Transverse colon (tissue), 4 donors: ENCODE measurements around the gene LGALS7. TPM values are rescaled to one million over a fixed set of nuclear protein-coding genes. Genes with fewer than 3 reads are reported as not detected.

Experiments used
- DNase-seq: peaks from one replicate; pipeline ENCODE4 v3.0.0-alpha.2; 2019
- H3K27ac ChIP-seq, 4 donors: fragments of 200-600 bp; sonication (generic); 2 replicates each; pipeline ENCODE4 v1.5.1; 2016 to 2018; ENCODE audit warnings: inconsistent platforms in 4 of 4
- H3K27me3 ChIP-seq: fragments of 200-600 bp; sonication (generic); 2 replicates; pipeline ENCODE4 v1.5.1; 2017; ENCODE audit warnings: inconsistent platforms
- H3K36me3 ChIP-seq, 4 donors: fragments of 200-600 bp; sonication (generic); 2 replicates each; pipeline ENCODE4 v1.5.1; 2017 to 2019; ENCODE audit warnings: inconsistent platforms in 4 of 4
- H3K4me1 ChIP-seq, 4 donors: fragments of 200-600 bp; sonication (generic); 2 replicates each; pipeline ENCODE4 v1.5.1; 2017 to 2020; ENCODE audit warnings: inconsistent platforms in 4 of 4
- H3K4me3 ChIP-seq, 4 donors: fragments of 200-600 bp; sonication (generic); 1 replicate in 1 of 4; 2 replicates in 3 of 4; pipeline versions ENCODE4 v1.5.1 to v1.6.1; 2017 to 2019; ENCODE audit warnings: inconsistent platforms in 4 of 4
- H3K9me3 ChIP-seq, 2 donors: fragments of 200-600 bp; sonication (generic); 2 replicates each; pipeline ENCODE4 v1.5.1; 2017 to 2019; ENCODE audit warnings: inconsistent platforms in 2 of 2
- CTCF ChIP-seq, 5 experiments: fragments of 200-600 bp in 3 of 5; fragments of 450-650 bp in 2 of 5; sonication (generic) in 3 of 5; IDR thresholded peaks; 1 replicate in 2 of 5; 2 replicates in 3 of 5; pipeline ENCODE4 v1.5.1; 2016 to 2017; ENCODE audit warnings: antibody characterized with exemption in 5 of 5, inconsistent platforms in 3 of 5, mild to moderate bottlenecking in 2 of 5, moderate library complexity in 1 of 5
- EP300 ChIP-seq: sonication (generic); formaldehyde crosslinking; IDR thresholded peaks from one replicate; pipeline ENCODE4 v1.6.1; 2017; ENCODE audit warnings: antibody characterized with exemption, low read depth
- POLR2A ChIP-seq: fragments of 450-650 bp; IDR thresholded peaks from one replicate; pipeline ENCODE4 v1.6.1; 2016; ENCODE audit warnings: antibody characterized with exemption, mild to moderate bottlenecking, moderate library complexity
- POLR2AphosphoS5 ChIP-seq, 3 donors: sonication (generic); formaldehyde crosslinking; IDR thresholded peaks; one replicate each; pipeline ENCODE4 v1.6.1; 2016; ENCODE audit warnings: antibody characterized with exemption in 3 of 3
- WGBS, 2 donors: methylation state at CpG; one replicate each; pipeline ENCODE4 v1.1.5; 2018; ENCODE audit warnings: low coverage in 1 of 2; 5-methylcytosine and 5-hydroxymethylcytosine counted together
- in situ Hi-C, 4 donors: fragments of 200-750 bp; cut with MboI; loops; one replicate each; pipeline versions ENCODE4 v1.15.0 to v1.15.1; 2017; ENCODE audit warnings: low sequenced_read_pairs in 3 of 4, low pct_ligation_motif_present in 1 of 4, low pct_unique_long_range_greater_than_20kb in 1 of 4
- intact Hi-C: fragments of 100-400 bp; cut with DNase I; formaldehyde crosslinking; loops from one replicate; pipeline ENCODE4 v1.15.1; 2023; ENCODE audit warnings: low total_unique reads
- total RNA-seq, 4 donors: library from RNA; depleted of rRNA; stranded (reverse); fragments of >200 nt; gene quantifications; one replicate each; pipeline ENCODE4 v1.1.0, GENCODE V29; 2016

Gene LGALS7
- total RNA-seq, 4 donors from 2014 or later, result not detected

- Histone ChIP-seq H3K36me3 (no peaks in the 10 kb centered on the region), H3K9me3 (no peaks in the 10 kb centered on the region), H3K4me1 (peaks cover 4 to 63% (median 47%) of the 10 kb centered on the region in 4 donors), H3K27me3 (no peaks in the 10 kb centered on the region), H3K4me3 (no peak overlapping the region), H3K27ac (peak overlapping the region; percentile 82 to 89 (median 85))
- in situ Hi-C loops (no loop called here), intact Hi-C loops (no loop called here)
- TF ChIP-seq CTCF (IDR thresholded peaks at IDR 0.05), result no peak
- no peak for TF ChIP-seq POLR2A
- no peak for TF ChIP-seq EP300
- WGBS, 2 donors, result 32% methylated on average over 4 of the region's 4 CpGs; no CpG with 5 or more reads in 1 of the 2 donors
- DNase-seq, result no peak
These were observed 39.2 kb downstream of the LGALS7 start for GRCh38 chr19:38734176-38734425.

- peak overlapping the region; percentile 82 to 89 (median 85) for H3K27ac ChIP-seq
- H3K36me3 ChIP-seq, result no peaks in the 10 kb centered on the region
- no peak overlapping the region for H3K4me3 ChIP-seq
- WGBS, 2 donors, result 66% methylated on average over 6 of the region's 6 CpGs; no CpG with 5 or more reads in 1 of the 2 donors
- no peaks in the 10 kb centered on the region for H3K27me3 ChIP-seq
- H3K4me1 ChIP-seq, result peaks cover 4 to 64% (median 48%) of the 10 kb centered on the region in 4 donors
- in situ Hi-C loops, result no loop called here
- no peaks in the 10 kb centered on the region for H3K9me3 ChIP-seq
- TF ChIP-seq POLR2AphosphoS5 (IDR thresholded peaks at IDR 0.05) (peak in 1 of 3 donors; percentile 3), CTCF (IDR thresholded peaks at IDR 0.05) (no peak), POLR2A (no peak), EP300 (no peak)
- intact Hi-C loops, result no loop called here
- DNase-seq, result no peak
These were observed 39.7 kb downstream of the LGALS7 start for GRCh38 chr19:38733493-38734175.

GRCh38 chr19:38733241-38733492 is 40.1 kb downstream of the LGALS7 start:
- TF ChIP-seq POLR2A, result no peak
- no peak for TF ChIP-seq CTCF (IDR thresholded peaks at IDR 0.05)
- no peak for TF ChIP-seq POLR2AphosphoS5 (IDR thresholded peaks at IDR 0.05)
- TF ChIP-seq EP300, result no peak
- H3K36me3 ChIP-seq, result no peaks in the 10 kb centered on the region
- intact Hi-C loops, result no loop called here
- H3K4me3 ChIP-seq, result no peak overlapping the region
- no peak for DNase-seq
- WGBS, 2 donors, result 93% methylated on average over 1 of the region's 1 CpG; no CpG with 5 or more reads in 1 of the 2 donors
- in situ Hi-C loops, result no loop called here
- H3K27me3 ChIP-seq, result no peaks in the 10 kb centered on the region
- H3K9me3 ChIP-seq, result no peaks in the 10 kb centered on the region
- peak overlapping the region; percentile 82 to 89 (median 85) for H3K27ac ChIP-seq
- peaks cover 4 to 64% (median 48%) of the 10 kb centered on the region in 4 donors for H3K4me1 ChIP-seq

GRCh38 chr19:38731654-38732301 is 41.5 kb downstream of the LGALS7 start:
- DNase-seq, result peak; percentile 75
- Histone ChIP-seq H3K9me3 (no peaks in the 10 kb centered on the region), H3K36me3 (peaks cover 0 to 14% (median 3%) of the 10 kb centered on the region in 4 donors), H3K4me1 (peaks cover 4 to 65% (median 45%) of the 10 kb centered on the region in 4 donors), H3K4me3 (no peak overlapping the region), H3K27ac (peak overlapping the region; percentile 82 to 89 (median 85)), H3K27me3 (no peaks in the 10 kb centered on the region)
- TF ChIP-seq POLR2AphosphoS5 (IDR thresholded peaks at IDR 0.05), result peak in 2 of 3 donors; percentile 32 to 78
- TF ChIP-seq EP300, result no peak
- in situ Hi-C loops, result no loop called here
- intact Hi-C loops, result no loop called here
- 46 to 64% methylated on average over 2 to 10 of the region's 10 CpGs for WGBS, 2 donors
